ENCODE data around the gene SELENOV.

DNA sequence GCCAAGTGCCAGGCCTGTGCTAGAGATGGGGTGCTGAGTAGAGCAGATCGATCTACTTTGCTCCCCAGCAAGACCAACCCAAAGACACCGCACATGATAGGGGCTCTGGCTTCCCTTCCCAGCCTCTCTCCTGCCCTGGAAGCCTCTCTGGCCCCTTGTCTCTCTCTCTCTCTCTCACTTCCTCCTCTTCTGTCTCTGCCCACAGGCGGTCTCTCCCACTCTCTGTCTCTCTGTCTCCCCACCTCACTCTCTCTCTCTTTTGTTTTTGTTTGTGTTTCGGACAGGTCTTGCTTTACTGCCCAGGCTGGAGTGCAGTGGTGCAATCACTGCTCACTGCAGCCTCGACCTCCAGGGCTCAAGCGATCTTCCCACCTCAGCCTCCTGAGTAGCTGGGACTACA is 1.3 kb downstream of the SELENOV start:
- TF ChIP-seq, protein P1, sequence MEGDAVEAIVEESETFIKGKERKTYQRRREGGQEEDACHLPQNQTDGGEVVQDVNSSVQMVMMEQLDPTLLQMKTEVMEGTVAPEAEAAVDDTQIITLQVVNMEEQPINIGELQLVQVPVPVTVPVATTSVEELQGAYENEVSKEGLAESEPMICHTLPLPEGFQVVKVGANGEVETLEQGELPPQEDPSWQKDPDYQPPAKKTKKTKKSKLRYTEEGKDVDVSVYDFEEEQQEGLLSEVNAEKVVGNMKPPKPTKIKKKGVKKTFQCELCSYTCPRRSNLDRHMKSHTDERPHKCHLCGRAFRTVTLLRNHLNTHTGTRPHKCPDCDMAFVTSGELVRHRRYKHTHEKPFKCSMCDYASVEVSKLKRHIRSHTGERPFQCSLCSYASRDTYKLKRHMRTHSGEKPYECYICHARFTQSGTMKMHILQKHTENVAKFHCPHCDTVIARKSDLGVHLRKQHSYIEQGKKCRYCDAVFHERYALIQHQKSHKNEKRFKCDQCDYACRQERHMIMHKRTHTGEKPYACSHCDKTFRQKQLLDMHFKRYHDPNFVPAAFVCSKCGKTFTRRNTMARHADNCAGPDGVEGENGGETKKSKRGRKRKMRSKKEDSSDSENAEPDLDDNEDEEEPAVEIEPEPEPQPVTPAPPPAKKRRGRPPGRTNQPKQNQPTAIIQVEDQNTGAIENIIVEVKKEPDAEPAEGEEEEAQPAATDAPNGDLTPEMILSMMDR (IDR thresholded peaks at IDR 0.05), result no peak
- no peak for TF ChIP-seq POLR2A (IDR thresholded peaks at IDR 0.05)
